HepG2 (cell line): ENCODE results near the gene SURF2. TPM values are rescaled to one million over a fixed set of nuclear protein-coding genes. Genes with fewer than 3 reads are reported as not detected.

Experiments used
- BCL3 ChIP-seq: sonication (generic); formaldehyde crosslinking; IDR thresholded peaks from 2 replicates; pipeline ENCODE4 v1.5.1; 2020; ENCODE audit warnings: mild to moderate bottlenecking, missing genetic modification reagents, moderate library complexity
- CREB1 ChIP-seq, 2 experiments: fragments of 450-650 bp in 1 of 2; IDR thresholded peaks; 2 replicates each; pipeline ENCODE4 v1.6.1; 2016 to 2017; ENCODE audit warnings: control low read depth in 1 of 2, mild to moderate bottlenecking in 1 of 2, missing compliant biosample characterization in 1 of 2, missing genetic modification characterization in 1 of 2
- FOXK2 ChIP-seq: fragments of 450-650 bp; IDR thresholded peaks from 2 replicates; pipeline ENCODE4 v1.6.1; 2016
- FOXO1 ChIP-seq: sonication (generic); formaldehyde crosslinking; IDR thresholded peaks from 2 replicates; pipeline ENCODE4 v1.4.0; 2020; ENCODE audit warnings: missing genetic modification reagents
- MED1 ChIP-seq: sonication (generic); formaldehyde crosslinking; IDR thresholded peaks from 2 replicates; pipeline ENCODE4 v1.4.0; 2020; ENCODE audit warnings: missing genetic modification reagents
- NFYB ChIP-seq: sonication (generic); formaldehyde crosslinking; IDR thresholded peaks from 2 replicates; pipeline ENCODE4 v1.4.0; 2020; ENCODE audit warnings: missing genetic modification reagents
- NPAS2 ChIP-seq: sonication (generic); formaldehyde crosslinking; IDR thresholded peaks from 2 replicates; pipeline ENCODE4 v1.8.0; 2022; ENCODE audit warnings: mild to moderate bottlenecking, missing genetic modification reagents, borderline replicate concordance
- PAX8 ChIP-seq: sonication (generic); formaldehyde crosslinking; IDR thresholded peaks from 2 replicates; pipeline ENCODE4 v1.8.0; 2022; ENCODE audit warnings: mild to moderate bottlenecking, missing genetic modification reagents, borderline replicate concordance
- PHF20 ChIP-seq: sonication (generic); formaldehyde crosslinking; IDR thresholded peaks from 2 replicates; pipeline ENCODE4 v1.5.0; 2020; ENCODE audit warnings: mild to moderate bottlenecking, missing genetic modification reagents
- POLR2AphosphoS2 ChIP-seq: IDR thresholded peaks from 2 replicates; pipeline ENCODE4 v1.6.1; 2011; ENCODE audit warnings: low read depth, low read length, improper control_type of control experiment
- RBAK ChIP-seq: sonication (generic); formaldehyde crosslinking; IDR thresholded peaks from 2 replicates; pipeline ENCODE4 v1.5.1; 2020; ENCODE audit warnings: mild to moderate bottlenecking, missing genetic modification reagents
- TBP ChIP-seq: sonication (generic); formaldehyde crosslinking; IDR thresholded peaks from 2 replicates; pipeline ENCODE4 v1.5.0; 2020; ENCODE audit warnings: missing genetic modification reagents
- WIZ ChIP-seq: sonication (generic); formaldehyde crosslinking; IDR thresholded peaks from 2 replicates; pipeline ENCODE4 v1.5.1; 2020; ENCODE audit warnings: mild to moderate bottlenecking, missing genetic modification reagents
- ZBED4 ChIP-seq: sonication (generic); formaldehyde crosslinking; IDR thresholded peaks from 2 replicates; pipeline ENCODE4 v1.4.0; 2020; ENCODE audit warnings: missing genetic modification reagents, borderline replicate concordance
- ZNF225 ChIP-seq: sonication (generic); formaldehyde crosslinking; IDR thresholded peaks from 2 replicates; pipeline ENCODE4 v1.4.0; 2020; ENCODE audit warnings: mild to moderate bottlenecking, missing genetic modification reagents
- ZNF24 ChIP-seq: fragments of 450-650 bp; IDR thresholded peaks from 2 replicates; pipeline ENCODE4 v1.6.1; 2017; ENCODE audit warnings: antibody characterized with exemption, mild to moderate bottlenecking
- ZNF543 ChIP-seq: sonication (generic); formaldehyde crosslinking; IDR thresholded peaks from 2 replicates; pipeline ENCODE4 v1.4.0; 2020; ENCODE audit warnings: mild to moderate bottlenecking, missing genetic modification reagents
- ZNF724P ChIP-seq: sonication (generic); formaldehyde crosslinking; IDR thresholded peaks from 2 replicates; pipeline ENCODE4 v1.8.0; 2022; ENCODE audit warnings: missing genetic modification reagents, borderline replicate concordance
- ZNF878 ChIP-seq: sonication (generic); formaldehyde crosslinking; IDR thresholded peaks from 2 replicates; pipeline ENCODE4 v1.8.1; 2023; ENCODE audit warnings: mild to moderate bottlenecking, missing genetic modification reagents, moderate library complexity
- polyA plus RNA-seq, 8 experiments: library from polyadenylated mRNA; depleted of rRNA in 3 of 8; stranded (reverse) in 7 of 8; unstranded in 1 of 8; fragments of >200 nt; fragmentation: Illumina TruSeq in 4 of 8; extraction: Trizol in 4 of 8; gene quantifications; 2 replicates each; pipeline versions ENCODE4 v1.2.1 to v1.2.3, GENCODE V29; 2011 to 2016; ENCODE audit warnings: low read depth in 4 of 8, missing spikeins in 1 of 8, mixed read lengths in 1 of 8; ENCODE audit not compliant: insufficient read depth in 1 of 8
- total RNA-seq, 5 experiments: library from RNA; depleted of rRNA; stranded (reverse); fragments of >200 nt; fragmentation: Illumina TruSeq; extraction: Trizol; gene quantifications; 2 replicates each; pipeline ENCODE4 v1.2.3, GENCODE V29; 2016; ENCODE audit warnings: low read depth in 1 of 5
- TF ChIP-seq, protein P1 (sequence below): IDR thresholded peaks from 2 replicates; pipeline ENCODE4 v1.4.0; 2020; ENCODE audit warnings: mild to moderate bottlenecking, missing genetic modification reagents

SURF2 gene
- total and polyA plus RNA-seq, 2 of the 13 experiments (the other 11 are each of a cell fraction or from before 2014, with no cell fraction given): 6.3 to 13.6 TPM

DNA sequence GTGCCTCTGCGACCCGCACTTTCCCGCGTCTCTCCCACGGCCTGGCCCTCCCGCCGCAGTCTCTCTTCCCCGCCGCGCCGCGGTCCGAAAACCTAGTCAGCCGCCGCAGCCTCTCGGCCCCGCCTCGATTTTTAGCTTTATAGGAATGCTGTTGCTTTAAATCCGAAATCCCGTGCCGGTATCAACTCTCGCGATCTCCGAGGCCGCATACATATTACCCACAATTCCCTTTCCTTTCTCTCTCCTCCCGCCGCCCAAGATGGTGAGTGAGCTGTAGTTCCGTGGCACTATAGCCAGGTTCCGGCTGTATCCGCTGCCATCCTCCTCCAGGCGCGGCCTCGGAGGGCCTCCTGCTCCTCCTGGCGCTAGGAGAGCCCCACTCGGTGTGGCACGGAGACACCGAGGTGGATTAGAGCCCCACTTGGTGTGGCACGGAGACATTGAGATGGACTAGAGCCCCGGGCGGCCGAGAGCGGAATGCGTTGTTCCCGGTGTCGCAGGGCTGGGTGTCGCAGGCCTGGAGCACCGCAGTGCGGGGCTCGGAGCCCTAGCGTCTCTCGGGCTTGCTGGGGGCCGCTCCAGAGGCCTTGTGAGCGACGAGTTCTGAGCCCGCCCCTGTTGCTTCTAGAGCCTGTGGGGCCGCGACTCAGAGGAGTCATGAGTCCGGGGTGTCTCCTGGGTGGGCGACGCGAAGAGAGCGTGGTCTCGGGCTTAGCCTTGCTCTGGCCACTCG lies 8.2 kb upstream of the SURF2 start, which contains the start of the genes MED22 and RPL7A (continued):
- TF ChIP-seq, protein P1, sequence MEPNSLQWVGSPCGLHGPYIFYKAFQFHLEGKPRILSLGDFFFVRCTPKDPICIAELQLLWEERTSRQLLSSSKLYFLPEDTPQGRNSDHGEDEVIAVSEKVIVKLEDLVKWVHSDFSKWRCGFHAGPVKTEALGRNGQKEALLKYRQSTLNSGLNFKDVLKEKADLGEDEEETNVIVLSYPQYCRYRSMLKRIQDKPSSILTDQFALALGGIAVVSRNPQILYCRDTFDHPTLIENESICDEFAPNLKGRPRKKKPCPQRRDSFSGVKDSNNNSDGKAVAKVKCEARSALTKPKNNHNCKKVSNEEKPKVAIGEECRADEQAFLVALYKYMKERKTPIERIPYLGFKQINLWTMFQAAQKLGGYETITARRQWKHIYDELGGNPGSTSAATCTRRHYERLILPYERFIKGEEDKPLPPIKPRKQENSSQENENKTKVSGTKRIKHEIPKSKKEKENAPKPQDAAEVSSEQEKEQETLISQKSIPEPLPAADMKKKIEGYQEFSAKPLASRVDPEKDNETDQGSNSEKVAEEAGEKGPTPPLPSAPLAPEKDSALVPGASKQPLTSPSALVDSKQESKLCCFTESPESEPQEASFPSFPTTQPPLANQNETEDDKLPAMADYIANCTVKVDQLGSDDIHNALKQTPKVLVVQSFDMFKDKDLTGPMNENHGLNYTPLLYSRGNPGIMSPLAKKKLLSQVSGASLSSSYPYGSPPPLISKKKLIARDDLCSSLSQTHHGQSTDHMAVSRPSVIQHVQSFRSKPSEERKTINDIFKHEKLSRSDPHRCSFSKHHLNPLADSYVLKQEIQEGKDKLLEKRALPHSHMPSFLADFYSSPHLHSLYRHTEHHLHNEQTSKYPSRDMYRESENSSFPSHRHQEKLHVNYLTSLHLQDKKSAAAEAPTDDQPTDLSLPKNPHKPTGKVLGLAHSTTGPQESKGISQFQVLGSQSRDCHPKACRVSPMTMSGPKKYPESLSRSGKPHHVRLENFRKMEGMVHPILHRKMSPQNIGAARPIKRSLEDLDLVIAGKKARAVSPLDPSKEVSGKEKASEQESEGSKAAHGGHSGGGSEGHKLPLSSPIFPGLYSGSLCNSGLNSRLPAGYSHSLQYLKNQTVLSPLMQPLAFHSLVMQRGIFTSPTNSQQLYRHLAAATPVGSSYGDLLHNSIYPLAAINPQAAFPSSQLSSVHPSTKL: no peak
- TF ChIP-seq MED1 (CRISPR knock-in tag) (peak; percentile 64; the same call in 1 of the 2 replicates), ZNF24 (no peak), FOXO1 (peak; percentile 62), ZNF724P (0 out of 2 replicates have a peak, but pooled peaks have one; percentile 43), PHF20 (CRISPR knock-in tag) (peak; percentile 75), NPAS2 (no peak), BCL3 (CRISPR knock-in tag) (peak; percentile 61; the same call in 1 of the 2 replicates), ZBED4 (no peak; the same call in 1 of the 2 replicates), CREB1 (IDR thresholded peaks at IDR 0.05) (no peak), CREB1 (CRISPR knock-in tag; IDR thresholded peaks at IDR 0.05) (no peak), POLR2AphosphoS2 (peak; percentile 85; the same call in 1 of the 2 replicates), ZNF543 (CRISPR knock-in tag) (peak; percentile 78; the same call in 1 of the 2 replicates), ZNF225 (CRISPR knock-in tag) (0 out of 2 replicates have a peak, but pooled peaks have one; percentile 91), WIZ (CRISPR knock-in tag) (no peak), FOXK2 (no peak), NFYB (CRISPR knock-in tag) (no peak), PAX8 (CRISPR knock-in tag) (no peak), TBP (CRISPR knock-in tag) (no peak), RBAK (CRISPR knock-in tag) (no peak), ZNF878 (CRISPR knock-in tag) (no peak)
